HepG2 (cell line): Measurements from ENCODE around the gene PISD. TPM values are rescaled to one million over a fixed set of nuclear protein-coding genes. Genes with fewer than 3 reads are reported as not detected.

Source experiments
- MBD4 ChIP-seq: IDR thresholded peaks from 2 replicates; pipeline ENCODE4 v1.6.1; 2012; ENCODE audit warnings: low read length, inconsistent platforms, borderline replicate concordance
- MBNL3 ChIP-seq: fragments of 250-450 bp; sonication (Bioruptor Pico); conservative IDR thresholded peaks from 2 replicates; pipeline ENCODE4 v1.8.0; 2022; ENCODE audit warnings: mild to moderate bottlenecking, inconsistent platforms
- NR3C1 ChIP-seq: sonication (generic); formaldehyde crosslinking; IDR thresholded peaks from 2 replicates; pipeline ENCODE4 v1.4.0; 2020; ENCODE audit warnings: missing genetic modification reagents
- POLR2G ChIP-seq: fragments of 200-400 bp; formaldehyde crosslinking; IDR thresholded peaks from 2 replicates; pipeline ENCODE4 v1.6.1; 2018; ENCODE audit warnings: mild to moderate bottlenecking, low read depth, low read length, moderate library complexity
- RXRA ChIP-seq: sonication (generic); formaldehyde crosslinking; IDR thresholded peaks from 2 replicates; pipeline ENCODE4 v1.5.1; 2020; ENCODE audit warnings: missing genetic modification reagents
- SMAD1 ChIP-seq: sonication (generic); formaldehyde crosslinking; IDR thresholded peaks from 2 replicates; pipeline ENCODE4 v1.4.0; 2020; ENCODE audit warnings: missing genetic modification reagents, low read depth, mild to moderate bottlenecking, borderline replicate concordance
- SOX6 ChIP-seq, 2 experiments: fragments of 450-650 bp in 1 of 2; sonication (generic) in 1 of 2; formaldehyde crosslinking in 1 of 2; IDR thresholded peaks; 2 replicates each; pipeline versions ENCODE4 v1.4.0 to v1.6.1; 2017 to 2020; ENCODE audit warnings: antibody characterized with exemption in 1 of 2, mild to moderate bottlenecking in 1 of 2, missing genetic modification reagents in 1 of 2
- TP53 ChIP-seq: sonication (generic); formaldehyde crosslinking; conservative IDR thresholded peaks from 2 replicates; pipeline ENCODE4 v1.4.0; 2020; ENCODE audit warnings: missing genetic modification reagents
- ZNF20 ChIP-seq: sonication (generic); formaldehyde crosslinking; IDR thresholded peaks from 2 replicates; pipeline ENCODE4 v1.4.0; 2020; ENCODE audit warnings: mild to moderate bottlenecking, moderate library complexity, missing genetic modification reagents
- ZNF333 ChIP-seq: sonication (generic); formaldehyde crosslinking; IDR thresholded peaks from 2 replicates; pipeline ENCODE4 v1.4.0; 2020; ENCODE audit warnings: mild to moderate bottlenecking, missing genetic modification reagents, borderline replicate concordance
- ZNF354B ChIP-seq: sonication (generic); formaldehyde crosslinking; IDR thresholded peaks from 2 replicates; pipeline ENCODE4 v1.8.0; 2022; ENCODE audit warnings: mild to moderate bottlenecking, missing genetic modification reagents
- ZNF382 ChIP-seq: sonication (generic); formaldehyde crosslinking; IDR thresholded peaks from 2 replicates; pipeline ENCODE4 v1.5.0; 2020; ENCODE audit warnings: missing genetic modification reagents, mild to moderate bottlenecking, borderline replicate concordance
- ZNF552 ChIP-seq: sonication (generic); formaldehyde crosslinking; IDR thresholded peaks from 2 replicates; pipeline ENCODE4 v1.9.0; 2022; ENCODE audit warnings: missing genetic modification reagents, mild to moderate bottlenecking, borderline replicate concordance
- ZNF788 ChIP-seq: sonication (generic); formaldehyde crosslinking; IDR thresholded peaks from 2 replicates; pipeline ENCODE4 v1.5.0; 2020; ENCODE audit warnings: mild to moderate bottlenecking, missing genetic modification reagents, borderline replicate concordance
- polyA plus RNA-seq, 8 experiments: library from polyadenylated mRNA; depleted of rRNA in 3 of 8; stranded (reverse) in 7 of 8; unstranded in 1 of 8; fragments of >200 nt; fragmentation: Illumina TruSeq in 4 of 8; extraction: Trizol in 4 of 8; gene quantifications; 2 replicates each; pipeline versions ENCODE4 v1.2.1 to v1.2.3, GENCODE V29; 2011 to 2016; ENCODE audit warnings: low read depth in 4 of 8, missing spikeins in 1 of 8, mixed read lengths in 1 of 8; ENCODE audit not compliant: insufficient read depth in 1 of 8
- total RNA-seq, 5 experiments: library from RNA; depleted of rRNA; stranded (reverse); fragments of >200 nt; fragmentation: Illumina TruSeq; extraction: Trizol; gene quantifications; 2 replicates each; pipeline ENCODE4 v1.2.3, GENCODE V29; 2016; ENCODE audit warnings: low read depth in 1 of 5
- TF ChIP-seq, protein P1 (sequence below): sonication (generic); formaldehyde crosslinking; IDR thresholded peaks from 2 replicates; pipeline ENCODE4 v1.8.1; 2023; ENCODE audit warnings: missing genetic modification reagents, inconsistent platforms, borderline replicate concordance
- TF ChIP-seq, protein P2 (sequence below): sonication (generic); formaldehyde crosslinking; IDR thresholded peaks from 2 replicates; pipeline ENCODE4 v1.5.0; 2020; ENCODE audit warnings: mild to moderate bottlenecking, missing genetic modification reagents, borderline replicate concordance
- TF ChIP-seq, protein P3 (sequence below): sonication (generic); formaldehyde crosslinking; conservative IDR thresholded peaks from 2 replicates; pipeline ENCODE4 v1.4.0; 2020; ENCODE audit warnings: missing genetic modification reagents

Gene PISD
- total and polyA plus RNA-seq, 2 of the 13 experiments (the other 11 are each of a cell fraction or from before 2014, with no cell fraction given), result 30.1 to 47.7 TPM

DNA sequence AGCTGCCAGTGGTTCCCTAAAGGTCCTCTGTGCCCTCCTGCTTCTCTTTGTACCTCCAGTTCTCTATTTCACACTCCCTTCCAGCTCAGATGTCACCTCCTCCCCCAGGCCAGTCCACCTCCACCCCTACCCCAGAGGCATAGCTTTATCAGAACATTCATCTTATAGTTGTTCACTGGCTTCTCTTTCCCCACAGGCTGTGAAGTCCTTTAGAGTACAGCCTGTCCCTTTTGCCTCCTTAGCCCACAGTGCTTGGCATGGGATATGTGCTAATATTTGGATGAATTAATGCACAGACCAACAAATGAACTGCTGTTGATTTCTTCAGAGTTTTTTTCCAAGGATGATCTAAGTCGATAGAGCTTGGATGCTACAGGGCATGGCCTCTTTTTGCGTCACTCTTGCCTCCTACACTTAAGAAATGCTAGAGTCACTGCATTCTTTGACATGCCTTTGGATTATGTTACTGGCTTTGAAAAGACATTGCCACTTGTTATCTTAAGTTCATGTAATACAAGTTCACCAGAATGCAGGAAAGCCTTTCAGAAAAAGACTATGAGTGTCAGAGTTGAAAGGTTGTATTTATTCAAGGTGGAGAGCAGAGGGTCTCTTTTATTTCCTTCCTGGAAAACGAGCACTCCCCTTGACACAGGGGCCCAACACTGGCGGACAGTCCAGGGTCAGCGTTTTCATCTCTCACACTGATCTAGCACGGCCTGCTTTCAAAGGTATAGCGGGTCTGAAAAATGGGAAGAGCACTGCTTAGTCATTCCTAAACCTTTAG is 75.7 kb downstream of the PISD start (continued):
- TF ChIP-seq ZNF382 (no peak), MBD4 (no peak), RXRA (peak; percentile 90; the same call in 1 of the 2 replicates), ZNF20 (CRISPR knock-in tag) (no peak), NR3C1 (CRISPR knock-in tag) (no peak), ZNF354B (no peak), SMAD1 (no peak), POLR2G (no peak), MBNL3 (CRISPR knock-in tag) (no peak), TP53 (CRISPR knock-in tag) (no peak), ZNF552 (CRISPR knock-in tag) (no peak), ZNF333 (CRISPR knock-in tag) (no peak), ZNF788 (no peak; the same call in 1 of the 2 replicates), SOX6 (IDR thresholded peaks at IDR 0.05) (no peak), SOX6 (CRISPR knock-in tag; IDR thresholded peaks at IDR 0.05) (peak; percentile 95)
- TF ChIP-seq, protein P1, sequence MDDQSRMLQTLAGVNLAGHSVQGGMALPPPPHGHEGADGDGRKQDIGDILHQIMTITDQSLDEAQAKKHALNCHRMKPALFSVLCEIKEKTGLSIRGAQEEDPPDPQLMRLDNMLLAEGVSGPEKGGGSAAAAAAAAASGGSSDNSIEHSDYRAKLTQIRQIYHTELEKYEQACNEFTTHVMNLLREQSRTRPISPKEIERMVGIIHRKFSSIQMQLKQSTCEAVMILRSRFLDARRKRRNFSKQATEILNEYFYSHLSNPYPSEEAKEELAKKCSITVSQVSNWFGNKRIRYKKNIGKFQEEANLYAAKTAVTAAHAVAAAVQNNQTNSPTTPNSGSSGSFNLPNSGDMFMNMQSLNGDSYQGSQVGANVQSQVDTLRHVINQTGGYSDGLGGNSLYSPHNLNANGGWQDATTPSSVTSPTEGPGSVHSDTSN (CRISPR knock-in tag), result no peak
- TF ChIP-seq, protein P2, sequence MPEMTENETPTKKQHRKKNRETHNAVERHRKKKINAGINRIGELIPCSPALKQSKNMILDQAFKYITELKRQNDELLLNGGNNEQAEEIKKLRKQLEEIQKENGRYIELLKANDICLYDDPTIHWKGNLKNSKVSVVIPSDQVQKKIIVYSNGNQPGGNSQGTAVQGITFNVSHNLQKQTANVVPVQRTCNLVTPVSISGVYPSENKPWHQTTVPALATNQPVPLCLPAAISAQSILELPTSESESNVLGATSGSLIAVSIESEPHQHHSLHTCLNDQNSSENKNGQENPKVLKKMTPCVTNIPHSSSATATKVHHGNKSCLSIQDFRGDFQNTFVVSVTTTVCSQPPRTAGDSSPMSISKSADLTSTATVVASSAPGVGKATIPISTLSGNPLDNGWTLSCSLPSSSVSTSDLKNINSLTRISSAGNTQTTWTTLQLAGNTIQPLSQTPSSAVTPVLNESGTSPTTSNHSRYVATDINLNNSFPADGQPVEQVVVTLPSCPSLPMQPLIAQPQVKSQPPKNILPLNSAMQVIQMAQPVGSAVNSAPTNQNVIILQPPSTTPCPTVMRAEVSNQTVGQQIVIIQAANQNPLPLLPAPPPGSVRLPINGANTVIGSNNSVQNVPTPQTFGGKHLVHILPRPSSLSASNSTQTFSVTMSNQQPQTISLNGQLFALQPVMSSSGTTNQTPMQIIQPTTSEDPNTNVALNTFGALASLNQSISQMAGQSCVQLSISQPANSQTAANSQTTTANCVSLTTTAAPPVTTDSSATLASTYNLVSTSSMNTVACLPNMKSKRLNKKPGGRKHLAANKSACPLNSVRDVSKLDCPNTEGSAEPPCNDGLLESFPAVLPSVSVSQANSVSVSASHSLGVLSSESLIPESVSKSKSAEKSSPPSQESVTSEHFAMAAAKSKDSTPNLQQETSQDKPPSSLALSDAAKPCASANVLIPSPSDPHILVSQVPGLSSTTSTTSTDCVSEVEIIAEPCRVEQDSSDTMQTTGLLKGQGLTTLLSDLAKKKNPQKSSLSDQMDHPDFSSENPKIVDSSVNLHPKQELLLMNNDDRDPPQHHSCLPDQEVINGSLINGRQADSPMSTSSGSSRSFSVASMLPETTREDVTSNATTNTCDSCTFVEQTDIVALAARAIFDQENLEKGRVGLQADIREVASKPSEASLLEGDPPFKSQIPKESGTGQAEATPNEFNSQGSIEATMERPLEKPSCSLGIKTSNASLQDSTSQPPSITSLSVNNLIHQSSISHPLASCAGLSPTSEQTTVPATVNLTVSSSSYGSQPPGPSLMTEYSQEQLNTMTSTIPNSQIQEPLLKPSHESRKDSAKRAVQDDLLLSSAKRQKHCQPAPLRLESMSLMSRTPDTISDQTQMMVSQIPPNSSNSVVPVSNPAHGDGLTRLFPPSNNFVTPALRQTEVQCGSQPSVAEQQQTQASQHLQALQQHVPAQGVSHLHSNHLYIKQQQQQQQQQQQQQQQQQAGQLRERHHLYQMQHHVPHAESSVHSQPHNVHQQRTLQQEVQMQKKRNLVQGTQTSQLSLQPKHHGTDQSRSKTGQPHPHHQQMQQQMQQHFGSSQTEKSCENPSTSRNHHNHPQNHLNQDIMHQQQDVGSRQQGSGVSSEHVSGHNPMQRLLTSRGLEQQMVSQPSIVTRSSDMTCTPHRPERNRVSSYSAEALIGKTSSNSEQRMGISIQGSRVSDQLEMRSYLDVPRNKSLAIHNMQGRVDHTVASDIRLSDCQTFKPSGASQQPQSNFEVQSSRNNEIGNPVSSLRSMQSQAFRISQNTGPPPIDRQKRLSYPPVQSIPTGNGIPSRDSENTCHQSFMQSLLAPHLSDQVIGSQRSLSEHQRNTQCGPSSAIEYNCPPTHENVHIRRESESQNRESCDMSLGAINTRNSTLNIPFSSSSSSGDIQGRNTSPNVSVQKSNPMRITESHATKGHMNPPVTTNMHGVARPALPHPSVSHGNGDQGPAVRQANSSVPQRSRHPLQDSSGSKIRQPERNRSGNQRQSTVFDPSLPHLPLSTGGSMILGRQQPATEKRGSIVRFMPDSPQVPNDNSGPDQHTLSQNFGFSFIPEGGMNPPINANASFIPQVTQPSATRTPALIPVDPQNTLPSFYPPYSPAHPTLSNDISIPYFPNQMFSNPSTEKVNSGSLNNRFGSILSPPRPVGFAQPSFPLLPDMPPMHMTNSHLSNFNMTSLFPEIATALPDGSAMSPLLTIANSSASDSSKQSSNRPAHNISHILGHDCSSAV (CRISPR knock-in tag), result no peak
- TF ChIP-seq, protein P3, sequence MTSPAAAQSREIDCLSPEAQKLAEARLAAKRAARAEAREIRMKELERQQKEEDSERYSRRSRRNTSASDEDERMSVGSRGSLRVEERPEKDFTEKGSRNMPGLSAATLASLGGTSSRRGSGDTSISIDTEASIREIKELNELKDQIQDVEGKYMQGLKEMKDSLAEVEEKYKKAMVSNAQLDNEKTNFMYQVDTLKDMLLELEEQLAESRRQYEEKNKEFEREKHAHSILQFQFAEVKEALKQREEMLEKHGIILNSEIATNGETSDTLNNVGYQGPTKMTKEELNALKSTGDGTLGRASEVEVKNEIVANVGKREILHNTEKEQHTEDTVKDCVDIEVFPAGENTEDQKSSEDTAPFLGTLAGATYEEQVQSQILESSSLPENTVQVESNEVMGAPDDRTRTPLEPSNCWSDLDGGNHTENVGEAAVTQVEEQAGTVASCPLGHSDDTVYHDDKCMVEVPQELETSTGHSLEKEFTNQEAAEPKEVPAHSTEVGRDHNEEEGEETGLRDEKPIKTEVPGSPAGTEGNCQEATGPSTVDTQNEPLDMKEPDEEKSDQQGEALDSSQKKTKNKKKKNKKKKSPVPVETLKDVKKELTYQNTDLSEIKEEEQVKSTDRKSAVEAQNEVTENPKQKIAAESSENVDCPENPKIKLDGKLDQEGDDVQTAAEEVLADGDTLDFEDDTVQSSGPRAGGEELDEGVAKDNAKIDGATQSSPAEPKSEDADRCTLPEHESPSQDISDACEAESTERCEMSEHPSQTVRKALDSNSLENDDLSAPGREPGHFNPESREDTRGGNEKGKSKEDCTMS (CRISPR knock-in tag), result no peak
